K562 (cell line): ENCODE data around the gene CENPT. TPM values are rescaled to one million over a fixed set of nuclear protein-coding genes. Genes with fewer than 3 reads are reported as not detected.

Experiments
- ATAC-seq: fragments of 200-7000 bp; cut with Tn5 transposase; 3 replicates; pipeline ENCODE4 v1.9.1; 2020; ENCODE audit warnings: moderate library complexity
- BruUV-seq: library from RNA; stranded (reverse); fragments of 400-500 nt; replicated peaks from 2 replicates; lab custom pipeline; 2021; lab: Mats Ljungman, UMichigan
- CTCF ChIA-PET: fragments of 300-600 bp; formaldehyde crosslinking; extraction: SDS; loops from one replicate; lab custom pipeline; 2021; ENCODE audit warnings: low intra/inter-chr PET ratio; lab: Yijun Ruan, JAX
- POLR2A ChIA-PET: fragments of 300-600, 350-650 bp; sonication (Branson Sonifier 250); formaldehyde crosslinking; extraction: SDS; loops from one replicate; lab custom pipeline; 2021; ENCODE audit warnings: antibody characterized with exemption, inconsistent platforms; lab: Yijun Ruan, JAX
- DNase-seq, 4 experiments: peaks; one replicate each; pipeline versions ENCODE4 v3.0.0 to v3.0.0-alpha.2; 2011 to 2018; ENCODE audit warnings: low spot score in 3 of 4, mixed read lengths in 3 of 4; ENCODE audit errors: extremely low read depth in 1 of 4
- FAIRE-seq: peaks from 2 replicates; lab custom pipeline; 2011; peaks lifted over from hg19 to GRCh38; lab: Jason Lieb, UNC
- H2AFZ ChIP-seq: 2 replicates; pipeline ENCODE4 v1.6.0; 2011; ENCODE audit warnings: low read depth, low read length, control low read depth, inconsistent platforms
- H3K27ac ChIP-seq: fragments of 200-600 bp; 3 replicates; pipeline ENCODE4 v1.8.0; 2011; ENCODE audit warnings: low read depth, mild to moderate bottlenecking, control low read depth, inconsistent platforms, low read length, moderate library complexity, mixed read lengths; ENCODE audit errors: extremely low read depth
- H3K27me3 ChIP-seq, 2 experiments: fragments of 300-600 bp in 1 of 2; 2 replicates in 1 of 2; 3 replicates in 1 of 2; pipeline versions ENCODE4 v1.6.0 to v1.8.0; 2011; ENCODE audit warnings: inconsistent platforms in 2 of 2, low read length in 2 of 2, mild to moderate bottlenecking in 1 of 2, mixed read lengths in 1 of 2, moderate library complexity in 1 of 2; ENCODE audit not compliant: control insufficient read depth in 2 of 2, insufficient read depth in 2 of 2
- H3K36me3 ChIP-seq: fragments of 300-600 bp; 3 replicates; pipeline ENCODE4 v1.8.0; 2011; ENCODE audit warnings: mild to moderate bottlenecking, low read length, inconsistent platforms; ENCODE audit not compliant: control insufficient read depth, insufficient read depth
- H3K4me1 ChIP-seq, 2 experiments: fragments of 200-600 bp in 1 of 2; replicated peaks in 1 of 2; 2 replicates in 1 of 2; 3 replicates in 1 of 2; pipeline versions ENCODE4 v1.5.1 to v1.8.0; 2011; ENCODE audit warnings: inconsistent platforms in 2 of 2, low read length in 2 of 2, mild to moderate bottlenecking in 1 of 2, mixed read lengths in 1 of 2, moderate library complexity in 1 of 2; ENCODE audit not compliant: control insufficient read depth in 2 of 2, insufficient read depth in 2 of 2
- H3K4me2 ChIP-seq: 2 replicates; pipeline ENCODE4 v1.6.1; 2011; ENCODE audit warnings: low read length, control low read depth, inconsistent platforms, mixed read lengths; ENCODE audit not compliant: insufficient read depth
- H3K4me3 ChIP-seq: fragments of 200-600 bp; sonication (generic), shearing (Covaris generic); 2 replicates; pipeline ENCODE4 v1.5.1; 2016; ENCODE audit warnings: control low read depth, inconsistent platforms
- H3K79me2 ChIP-seq: fragments of 200-600 bp; 3 replicates; pipeline ENCODE4 v1.8.0; 2011; ENCODE audit warnings: low read length, inconsistent platforms; ENCODE audit not compliant: control insufficient read depth, insufficient read depth
- H3K9ac ChIP-seq, 2 experiments: 2 replicates each; pipeline versions ENCODE4 v1.6.0 to v1.6.1; 2011; ENCODE audit warnings: low read depth in 2 of 2, low read length in 2 of 2, control low read depth in 1 of 2, inconsistent platforms in 1 of 2, mild to moderate bottlenecking in 1 of 2, mixed read lengths in 1 of 2; ENCODE audit not compliant: insufficient read depth in 1 of 2
- H3K9me1 ChIP-seq: one replicate; pipeline ENCODE4 v1.6.0; 2011; ENCODE audit warnings: inconsistent platforms, mild to moderate bottlenecking, low read length, moderate library complexity; ENCODE audit not compliant: control insufficient read depth, insufficient read depth
- H3K9me3 ChIP-seq: replicated peaks from 2 replicates; pipeline ENCODE4 v1.5.1; 2011; ENCODE audit warnings: low read depth, low read length, inconsistent platforms; ENCODE audit not compliant: control insufficient read depth, insufficient read depth
- H4K20me1 ChIP-seq: replicated peaks from 2 replicates; pipeline ENCODE4 v1.6.1; 2011; ENCODE audit warnings: low read length, inconsistent platforms, mixed read lengths; ENCODE audit not compliant: control insufficient read depth, insufficient read depth
- BACH1 ChIP-seq: fragments of 200-800 bp; sonication (Bioruptor generic); IDR thresholded peaks from 2 replicates; pipeline ENCODE4 v1.6.1; 2016; ENCODE audit warnings: missing genetic modification characterization, missing compliant biosample characterization
- FOXK1 ChIP-seq: sonication (generic); formaldehyde crosslinking; IDR thresholded peaks from 2 replicates; pipeline ENCODE4 v1.8.0; 2022; ENCODE audit warnings: missing genetic modification reagents, mild to moderate bottlenecking, borderline replicate concordance
- GATA2 ChIP-seq: sonication (generic); formaldehyde crosslinking; IDR thresholded peaks from 2 replicates; pipeline ENCODE4 v1.4.0; 2020; ENCODE audit warnings: mild to moderate bottlenecking, missing genetic modification reagents
- HMGXB4 ChIP-seq: sonication (generic); formaldehyde crosslinking; IDR thresholded peaks from 2 replicates; pipeline ENCODE4 v1.8.1; 2023; ENCODE audit warnings: mild to moderate bottlenecking, missing genetic modification reagents
- KAT2B ChIP-seq: IDR thresholded peaks from one replicate; pipeline ENCODE4 v1.6.1; 2012; ENCODE audit warnings: low read depth, mild to moderate bottlenecking, control low read depth, inconsistent platforms, low read length, moderate library complexity
- KDM5B ChIP-seq: fragments of 200-600 bp; sonication (generic); IDR thresholded peaks from 2 replicates; pipeline ENCODE4 v1.6.1; 2012; ENCODE audit warnings: low read depth, mild to moderate bottlenecking, moderate library complexity, low read length, control low read depth, inconsistent platforms; ENCODE audit not compliant: insufficient replicate concordance
- KLF10 ChIP-seq: fragments of 250-450 bp; sonication (Bioruptor Pico); IDR thresholded peaks from 2 replicates; pipeline ENCODE4 v1.6.1; 2021; ENCODE audit warnings: matching md5 sums
- MECOM ChIP-seq: fragments of 250-450 bp; sonication (Bioruptor Pico); IDR thresholded peaks from 2 replicates; pipeline ENCODE4 v1.8.0; 2022; ENCODE audit warnings: inconsistent platforms
- NELFE ChIP-seq: IDR thresholded peaks from 2 replicates; pipeline ENCODE4 v1.6.1; 2011; ENCODE audit warnings: mild to moderate bottlenecking; ENCODE audit not compliant: insufficient read depth, insufficient read length
- NR2C2 ChIP-seq, 2 experiments: fragments of 200-800 bp in 1 of 2; sonication (Bioruptor generic) in 1 of 2; sonication (generic) in 1 of 2; formaldehyde crosslinking in 1 of 2; IDR thresholded peaks; 2 replicates each; pipeline versions ENCODE4 v1.6.1 to v1.8.0; 2016 to 2022; ENCODE audit warnings: mild to moderate bottlenecking in 1 of 2, missing compliant biosample characterization in 1 of 2, missing genetic modification characterization in 1 of 2, missing genetic modification reagents in 1 of 2
- RNF2 ChIP-seq: sonication (generic); IDR thresholded peaks from 2 replicates; pipeline ENCODE4 v1.6.1; 2016
- SMARCB1 ChIP-seq: IDR thresholded peaks from 2 replicates; pipeline ENCODE4 v1.6.1; 2011; ENCODE audit warnings: improper control_type of control experiment, low read depth; ENCODE audit not compliant: insufficient read length
- SMARCE1 ChIP-seq: fragments of 450-650 bp; IDR thresholded peaks from 2 replicates; pipeline ENCODE4 v1.7.1; 2016; ENCODE audit warnings: mild to moderate bottlenecking
- SOX6 ChIP-seq: fragments of 450-650 bp; IDR thresholded peaks from 2 replicates; pipeline ENCODE4 v1.6.1; 2014; ENCODE audit warnings: mild to moderate bottlenecking
- TFAM ChIP-seq: fragments of 250-450 bp; sonication (Bioruptor Pico); conservative IDR thresholded peaks from 2 replicates; pipeline ENCODE4 v1.5.0; 2021; ENCODE audit warnings: mild to moderate bottlenecking, moderate library complexity
- ZNF12 ChIP-seq: sonication (generic); formaldehyde crosslinking; IDR thresholded peaks from 2 replicates; pipeline ENCODE4 v1.4.0; 2020; ENCODE audit warnings: mild to moderate bottlenecking, missing genetic modification reagents
- ZNF133 ChIP-seq: fragments of 250-450 bp; sonication (Bioruptor Pico); IDR thresholded peaks from 2 replicates; pipeline ENCODE4 v1.4.0; 2020; ENCODE audit warnings: mild to moderate bottlenecking
- ZNF551 ChIP-seq: fragments of 250-450 bp; sonication (Bioruptor Pico); IDR thresholded peaks from 2 replicates; pipeline ENCODE4 v1.5.0; 2021; ENCODE audit warnings: mild to moderate bottlenecking, moderate library complexity
- ZNF717 ChIP-seq: fragments of 250-450 bp; sonication (Bioruptor Pico); IDR thresholded peaks from 2 replicates; pipeline ENCODE4 v1.5.0; 2021
- WGBS: fragments of 100-300 bp; shearing (Covaris generic); methylation state at CpG from one replicate; pipeline ENCODE4 v1.1.6; 2016; ENCODE audit warnings: low coverage, mixed read lengths; ENCODE audit not compliant: insufficient coverage; ENCODE audit errors: missing lambda C conversion rate; 5-methylcytosine and 5-hydroxymethylcytosine counted together
- in situ Hi-C: fragments of 300-500 bp; cut with MboI; formaldehyde crosslinking; loops from 4 replicates; pipeline ENCODE4 v1.15.0; 2018; ENCODE audit warnings: inconsistent platforms, mixed read lengths
- intact Hi-C: fragments of 100-400 bp; cut with micrococcal nuclease; formaldehyde crosslinking; loops from 2 replicates; pipeline ENCODE4 v1.14.2; 2022
- polyA plus RNA-seq, 8 experiments: library from polyadenylated mRNA; depleted of rRNA in 4 of 8; stranded (reverse) in 5 of 8; unstranded in 3 of 8; fragments of >200 nt; fragmentation: Nextera tagmentation in 2 of 8; fragmentation: Illumina TruSeq in 1 of 8; extraction: Ambion mirVana in 2 of 8; extraction: Trizol in 1 of 8; gene quantifications; 2 replicates each; pipeline versions ENCODE4 v1.2.1 to v1.2.3, GENCODE V29; 2011 to 2014; ENCODE audit warnings: inconsistent platforms in 1 of 8, missing spikeins in 1 of 8
- total RNA-seq, 7 experiments: library from RNA; depleted of rRNA in 6 of 7; stranded (reverse); fragments of >200 nt in 6 of 7; fragmentation: Illumina TruSeq in 2 of 7; extraction: Trizol in 2 of 7; gene quantifications; 2 replicates each; pipeline versions ENCODE4 v1.2.1 to v1.2.3, GENCODE V29; 2011 to 2021; ENCODE audit warnings: low replicate concordance in 1 of 7

The CENPT gene
- total and polyA plus RNA-seq, 9 of the 15 experiments (the other 6 are each of a cell fraction or from before 2014, with no cell fraction given) = 3.6 to 94.2 (median 44.1) TPM

- TF ChIP-seq NR2C2 (CRISPR knock-in tag; IDR thresholded peaks at IDR 0.05) (no peak), NR2C2 (tag; IDR thresholded peaks at IDR 0.05) (no peak), SMARCB1 (no peak), NELFE (no peak)
These were observed 22.4 kb downstream of the CENPT start (continued) for GRCh38 chr16:67825119-67825518.

GRCh38 chr16:67822511-67822910 is 25.0 kb downstream of the CENPT start:
- FAIRE-seq = peak; percentile 72
- CTCF ChIA-PET = no interaction called here
- no peak overlapping the region for H3K4me2 ChIP-seq
- no peak for TF ChIP-seq KDM5B
- no peak for TF ChIP-seq RNF2
- no peak for TF ChIP-seq SOX6
- no peak for TF ChIP-seq SMARCE1
- no peak for TF ChIP-seq MECOM (CRISPR knock-in tag)
- TF ChIP-seq GATA2 = no peak
- TF ChIP-seq ZNF133 (CRISPR knock-in tag) = no peak
- TF ChIP-seq KAT2B = no peak
- TF ChIP-seq KLF10 (CRISPR knock-in tag) = no peak
- no peak for TF ChIP-seq FOXK1 (CRISPR knock-in tag)
- TF ChIP-seq BACH1 = no peak
- no peak for TF ChIP-seq HMGXB4
- TF ChIP-seq TFAM = no peak
- TF ChIP-seq ZNF717 = no peak
- no peak for TF ChIP-seq ZNF551 (CRISPR knock-in tag)
- TF ChIP-seq ZNF12 = no peak
- no peak overlapping the region for H3K4me3 ChIP-seq
- POLR2A ChIA-PET = interaction anchor here (0.6 kb wide), 1 partner anchor 22 kb away, joined by 7 read pairs; no protein-coding TSS in a partner anchor
- 35% methylated on average over 2 of the region's 2 CpGs for WGBS
- no peaks in the 10 kb centered on the region for H3K9me3 ChIP-seq
- no peak overlapping the region for H3K27ac ChIP-seq
- no peaks in the 10 kb centered on the region for H4K20me1 ChIP-seq
- DNase-seq = no peak
- no peak overlapping the region for H2AFZ ChIP-seq
- peak overlapping the region in 1 of 2 experiments; percentile 76; a peak in 1 of 4 replicates for H3K9ac ChIP-seq
- in situ Hi-C loops = no loop called here
- ATAC-seq = no peak
- H3K4me1 ChIP-seq = peaks cover 0 to 13% of the 10 kb centered on the region in 2 experiments; a peak in 2 of 5 replicates
- H3K9me1 ChIP-seq = peaks cover 5% of the 10 kb centered on the region
- H3K36me3 ChIP-seq = peaks cover 8% of the 10 kb centered on the region; the same call in 2 of the 3 replicates
- intact Hi-C loops = no loop called here
- no peaks in the 10 kb centered on the region for H3K79me2 ChIP-seq
- no TSS peak for BruUV-seq
- H3K27me3 ChIP-seq = no peaks in the 10 kb centered on the region
